NCI-H2081 treated with DMSO at 0.1 percent for 48 hours (cell line): ENCODE measurements around the gene CLCN6.

ENCODE experiments used
- DNase-seq: peaks from one replicate; lab custom pipeline; 2025; lab: John Stamatoyannopoulos, UW

CLCN6 gene

GRCh38 chr1:11779715-11780379 is 26.1 kb upstream of the CLCN6 start:
- DNase-seq: no peak

GRCh38 chr1:11780380-11781147 is 25.4 kb upstream of the CLCN6 start:
- no peak for DNase-seq

GRCh38 chr1:11781297-11781696 is 24.7 kb upstream of the CLCN6 start:
- DNase-seq: no peak

GRCh38 chr1:11782127-11782708 is 23.8 kb upstream of the CLCN6 start:
- DNase-seq: no peak

- DNase-seq: no peak
Observed at GRCh38 chr1:11783556-11783955, 22.4 kb upstream of the CLCN6 start.

- DNase-seq: no peak
Observed at GRCh38 chr1:11784256-11784992, 21.6 kb upstream of the CLCN6 start.

- no peak for DNase-seq
Observed at GRCh38 chr1:11784993-11785769, 20.8 kb upstream of the CLCN6 start.

GRCh38 chr1:11786168-11786567 is 19.8 kb upstream of the CLCN6 start:
- no peak for DNase-seq

- DNase-seq: no peak
Observed at GRCh38 chr1:11787251-11787803, 18.7 kb upstream of the CLCN6 start.

GRCh38 chr1:11787804-11788436 is 18.1 kb upstream of the CLCN6 start:
- DNase-seq: no peak

- no peak for DNase-seq
Observed at GRCh38 chr1:11788549-11789053, 17.4 kb upstream of the CLCN6 start.

- no peak for DNase-seq
Observed at GRCh38 chr1:11789126-11790067, 16.6 kb upstream of the CLCN6 start.

GRCh38 chr1:11790101-11790879 is 15.7 kb upstream of the CLCN6 start:
- DNase-seq: no peak

- DNase-seq: no peak
Observed at GRCh38 chr1:11790880-11791715, 14.9 kb upstream of the CLCN6 start.

- DNase-seq: no peak
Observed at GRCh38 chr1:11792106-11792505, 13.9 kb upstream of the CLCN6 start.

GRCh38 chr1:11793819-11794218 is 12.2 kb upstream of the CLCN6 start:
- no peak for DNase-seq

GRCh38 chr1:11794446-11795237 is 11.3 kb upstream of the CLCN6 start:
- no peak for DNase-seq
